Endothelial cell of umbilical vein (primary cell): ENCODE data around the gene FBXL17. TPM values are rescaled to one million over a fixed set of nuclear protein-coding genes. Genes with fewer than 3 reads are reported as not detected.
"Not testable (repeated sequence)": the region's sequence is repeated elsewhere in the genome, so short reads cannot be mapped to it uniquely, and the experiment has no call there.

ENCODE experiments used
- BruUV-seq: library from RNA; stranded (reverse); fragments of 400-500 nt; replicated peaks from 2 replicates; lab custom pipeline; 2021; lab: Mats Ljungman, UMichigan
- CTCF ChIA-PET: fragments of 300-600, 350-600 bp; sonication (Branson Sonifier 250); formaldehyde crosslinking; loops from one replicate; lab custom pipeline; 2021; ENCODE audit warnings: antibody characterized with exemption, inconsistent platforms; lab: Charles Lee
- POLR2A ChIA-PET: fragments of 300-600, 350-600 bp; sonication (Branson Sonifier 250); formaldehyde crosslinking; loops from one replicate; lab custom pipeline; 2021; ENCODE audit warnings: antibody characterized with exemption, inconsistent platforms; lab: Charles Lee
- DNase-seq: peaks from one replicate; pipeline ENCODE4 v3.0.0-alpha.2; 2011; ENCODE audit warnings: low read depth, low spot score
- FAIRE-seq: peaks from 2 replicates; lab custom pipeline; 2011; peaks lifted over from hg19 to GRCh38; lab: Jason Lieb, UNC
- H2AFZ ChIP-seq: 2 replicates; pipeline ENCODE4 v1.6.0; 2012; ENCODE audit warnings: low read depth, low read length, control low read depth, inconsistent platforms
- H3K27ac ChIP-seq: 2 replicates; pipeline ENCODE4 v1.5.1; 2011; ENCODE audit warnings: low read depth, mild to moderate bottlenecking, control low read depth, low read length, moderate library complexity; ENCODE audit not compliant: insufficient read depth
- H3K27me3 ChIP-seq, 2 experiments: 2 replicates each; pipeline versions ENCODE4 v1.6.0 to v1.6.1; 2011; ENCODE audit warnings: low read length in 2 of 2, mixed read lengths in 1 of 2; ENCODE audit not compliant: control insufficient read depth in 2 of 2, insufficient read depth in 2 of 2
- H3K36me3 ChIP-seq, 2 experiments: 2 replicates in 1 of 2; 3 replicates in 1 of 2; pipeline ENCODE4 v1.5.1; 2011; ENCODE audit warnings: low read length in 2 of 2, mild to moderate bottlenecking in 1 of 2, moderate library complexity in 1 of 2; ENCODE audit not compliant: control insufficient read depth in 2 of 2, insufficient read depth in 2 of 2; ENCODE audit errors: extremely low read depth in 1 of 2
- H3K4me1 ChIP-seq: 3 replicates; pipeline ENCODE4 v1.5.1; 2011; ENCODE audit warnings: mild to moderate bottlenecking, low read length; ENCODE audit not compliant: control insufficient read depth, insufficient read depth; ENCODE audit errors: extremely low read depth
- H3K4me2 ChIP-seq: 2 replicates; pipeline ENCODE4 v1.6.1; 2011; ENCODE audit warnings: low read length, control low read depth, mixed read lengths; ENCODE audit not compliant: insufficient read depth
- H3K4me3 ChIP-seq, 3 experiments: fragments of 200-600 bp in 1 of 3; sonication (generic), shearing (Covaris generic) in 1 of 3; replicated peaks in 1 of 3; 2 replicates each; pipeline ENCODE4 v1.5.1; 2011 to 2016; ENCODE audit warnings: control low read depth in 3 of 3, low read length in 3 of 3, mild to moderate bottlenecking in 2 of 3, inconsistent platforms in 1 of 3, low read depth in 1 of 3, moderate library complexity in 1 of 3; ENCODE audit not compliant: insufficient read depth in 1 of 3
- H3K79me2 ChIP-seq: 2 replicates; pipeline ENCODE4 v1.6.0; 2012; ENCODE audit warnings: low read length, inconsistent platforms; ENCODE audit not compliant: control insufficient read depth, insufficient read depth
- H3K9ac ChIP-seq: replicated peaks from 2 replicates; pipeline ENCODE3; 2011; ENCODE audit warnings: low read length, control low read depth; ENCODE audit not compliant: insufficient read depth; ENCODE audit errors: extremely low read depth
- H3K9me1 ChIP-seq: replicated peaks from 3 replicates; pipeline ENCODE4 v1.6.0; 2011; ENCODE audit warnings: mild to moderate bottlenecking, low read length; ENCODE audit not compliant: control insufficient read depth, insufficient read depth; ENCODE audit errors: extremely low read depth
- H3K9me3 ChIP-seq: replicated peaks from 2 replicates; pipeline ENCODE4 v1.5.1; 2012; ENCODE audit warnings: low read length, inconsistent platforms; ENCODE audit not compliant: control insufficient read depth, insufficient read depth
- H4K20me1 ChIP-seq: replicated peaks from 2 replicates; pipeline ENCODE3; 2011; ENCODE audit warnings: mild to moderate bottlenecking, low read length; ENCODE audit not compliant: control insufficient read depth, insufficient read depth; ENCODE audit errors: extremely low read depth
- EZH2 ChIP-seq: IDR thresholded peaks from 2 replicates; pipeline ENCODE4 v1.6.1; 2012; ENCODE audit warnings: borderline replicate concordance, low read depth, mild to moderate bottlenecking, moderate library complexity, low read length, inconsistent platforms; ENCODE audit not compliant: severe bottlenecking
- FOS ChIP-seq: IDR thresholded peaks from 2 replicates; pipeline ENCODE4 v1.6.1; 2011; ENCODE audit warnings: mild to moderate bottlenecking, low read length, moderate library complexity, borderline replicate concordance; ENCODE audit not compliant: insufficient read depth
- GATA2 ChIP-seq: IDR thresholded peaks from 2 replicates; pipeline ENCODE4 v1.7.0; 2011; ENCODE audit warnings: low read depth, mild to moderate bottlenecking, moderate library complexity, mixed read lengths, low read length; ENCODE audit not compliant: insufficient read length, insufficient read depth
- JUN ChIP-seq: IDR thresholded peaks from 2 replicates; pipeline ENCODE4 v1.6.1; 2011; ENCODE audit warnings: borderline replicate concordance, low read depth; ENCODE audit not compliant: insufficient read length, insufficient read depth
- MAX ChIP-seq: IDR thresholded peaks from 2 replicates; pipeline ENCODE4 v1.6.1; 2011; ENCODE audit not compliant: insufficient read depth, insufficient read length
- MYC ChIP-seq: IDR thresholded peaks from one replicate; pipeline ENCODE4 v1.6.1; 2011; ENCODE audit warnings: mild to moderate bottlenecking, low read depth, low read length
- POLR2A ChIP-seq: IDR thresholded peaks from 2 replicates; pipeline ENCODE4 v1.6.1; 2012; ENCODE audit warnings: low read depth, mild to moderate bottlenecking, control low read depth, low read length
- POLR2AphosphoS5 ChIP-seq: IDR thresholded peaks from 2 replicates; pipeline ENCODE4 v1.6.1; 2012; ENCODE audit warnings: low read depth, mild to moderate bottlenecking, control low read depth, low read length, moderate library complexity; ENCODE audit not compliant: insufficient read depth
- dilution Hi-C: fragments of 300-500 bp; cut with MboI; formaldehyde crosslinking; loops from one replicate; pipeline ENCODE4 v1.15.0; 2019; ENCODE audit warnings: low sequenced_read_pairs; ENCODE audit not compliant: extremely low pct_ligation_motif_present
- intact Hi-C: fragments of 100-400 bp; cut with micrococcal nuclease; formaldehyde crosslinking; loops from one replicate; pipeline ENCODE4 v1.10.0; 2022
- polyA plus RNA-seq, 4 experiments: library from polyadenylated mRNA; depleted of rRNA in 3 of 4; stranded (reverse) in 3 of 4; unstranded in 1 of 4; fragments of >200 nt; gene quantifications; 2 replicates each; pipeline versions ENCODE4 v1.2.1 to v1.2.3, GENCODE V29; 2011 to 2012; ENCODE audit warnings: missing spikeins in 1 of 4
- total RNA-seq: library from RNA; stranded (reverse); gene quantifications from 2 replicates; pipeline ENCODE4 v1.2.3, GENCODE V29; 2021
- TF ChIP-seq, protein P1 (sequence below), 2 donors: IDR thresholded peaks; 1 replicate in 1 of 2; 2 replicates in 1 of 2; pipeline ENCODE4 v1.5.1; 2011; ENCODE audit warnings: low read length in 2 of 2, mild to moderate bottlenecking in 2 of 2, moderate library complexity in 2 of 2, control low read depth in 1 of 2, inconsistent platforms in 1 of 2, low read depth in 1 of 2; ENCODE audit not compliant: insufficient read depth in 1 of 2; ENCODE audit errors: extremely low read depth in 1 of 2

The FBXL17 gene
- total and polyA plus RNA-seq, 2 donors (not counting 3 experiments of a cell fraction or from before 2014, with no cell fraction given) = 2.7 to 8.8 TPM

DNA sequence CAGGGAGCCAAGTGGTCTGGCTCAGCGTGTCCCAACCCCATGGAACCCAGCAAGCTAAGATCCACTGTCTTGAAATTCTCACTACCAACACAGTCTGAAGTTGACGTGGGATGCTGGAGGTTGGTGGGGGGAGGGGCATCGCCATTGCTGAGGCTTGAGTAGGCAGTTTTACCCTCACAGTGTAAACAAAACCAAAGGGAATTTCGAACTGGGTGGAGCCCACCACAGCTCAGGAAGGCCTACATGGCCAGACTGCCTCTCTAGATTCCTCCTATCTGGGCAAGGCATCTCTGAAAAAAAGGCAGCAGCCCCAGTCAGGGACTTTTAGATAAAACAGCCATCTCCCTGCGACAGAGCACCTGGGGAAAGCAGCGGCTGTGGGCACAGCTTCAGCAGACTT is 17.1 kb upstream of the FBXL17 start:
- intact Hi-C loops (no loop called here), dilution Hi-C loops (no loop called here)
- POLR2A ChIA-PET = no interaction called here
- BruUV-seq = no TSS peak
- Histone ChIP-seq H3K27ac (no peak overlapping the region), H3K36me3 (no peaks in the 10 kb centered on the region), H3K4me3 (no peak overlapping the region), H3K4me2 (no peak overlapping the region), H3K79me2 (no peaks in the 10 kb centered on the region), H3K27me3 (no peaks in the 10 kb centered on the region), H3K9me3 (no peaks in the 10 kb centered on the region), H3K9ac (no peak overlapping the region), H3K9me1 (no peaks in the 10 kb centered on the region), H4K20me1 (no peaks in the 10 kb centered on the region), H3K4me1 (no peaks in the 10 kb centered on the region), H2AFZ (no peak overlapping the region)
- no peak for FAIRE-seq
- no peak for TF ChIP-seq JUN
- TF ChIP-seq GATA2 = no peak
- no peak for TF ChIP-seq EZH2
- no peak for TF ChIP-seq MYC
- TF ChIP-seq POLR2A = no peak
- no peak for TF ChIP-seq MAX
- no peak for TF ChIP-seq POLR2AphosphoS5
- TF ChIP-seq FOS = no peak
- TF ChIP-seq, protein P1, sequence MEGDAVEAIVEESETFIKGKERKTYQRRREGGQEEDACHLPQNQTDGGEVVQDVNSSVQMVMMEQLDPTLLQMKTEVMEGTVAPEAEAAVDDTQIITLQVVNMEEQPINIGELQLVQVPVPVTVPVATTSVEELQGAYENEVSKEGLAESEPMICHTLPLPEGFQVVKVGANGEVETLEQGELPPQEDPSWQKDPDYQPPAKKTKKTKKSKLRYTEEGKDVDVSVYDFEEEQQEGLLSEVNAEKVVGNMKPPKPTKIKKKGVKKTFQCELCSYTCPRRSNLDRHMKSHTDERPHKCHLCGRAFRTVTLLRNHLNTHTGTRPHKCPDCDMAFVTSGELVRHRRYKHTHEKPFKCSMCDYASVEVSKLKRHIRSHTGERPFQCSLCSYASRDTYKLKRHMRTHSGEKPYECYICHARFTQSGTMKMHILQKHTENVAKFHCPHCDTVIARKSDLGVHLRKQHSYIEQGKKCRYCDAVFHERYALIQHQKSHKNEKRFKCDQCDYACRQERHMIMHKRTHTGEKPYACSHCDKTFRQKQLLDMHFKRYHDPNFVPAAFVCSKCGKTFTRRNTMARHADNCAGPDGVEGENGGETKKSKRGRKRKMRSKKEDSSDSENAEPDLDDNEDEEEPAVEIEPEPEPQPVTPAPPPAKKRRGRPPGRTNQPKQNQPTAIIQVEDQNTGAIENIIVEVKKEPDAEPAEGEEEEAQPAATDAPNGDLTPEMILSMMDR (IDR thresholded peaks at IDR 0.05; ENCODE audit: extremely low read depth in 1 of 2, insufficient read depth in 1 of 2, low read depth in 1 of 2, low read length in 2 of 2) = no peak
- CTCF ChIA-PET = no interaction called here
- no peak for DNase-seq

GRCh38 chr5:108396837-108397236 is 14.9 kb upstream of the FBXL17 start:
- H3K4me3 ChIP-seq, H3K9me3 ChIP-seq, H3K9me1 ChIP-seq, H3K9ac ChIP-seq, H3K27ac ChIP-seq, H2AFZ ChIP-seq, FAIRE-seq, H4K20me1 ChIP-seq, CTCF ChIA-PET, DNase-seq, H3K36me3 ChIP-seq, H3K79me2 ChIP-seq, H3K4me1 ChIP-seq, BruUV-seq, dilution Hi-C loops, H3K27me3 ChIP-seq, H3K4me2 ChIP-seq, intact Hi-C loops, POLR2A ChIA-PET: not testable (repeated sequence)
